HCT116 (cell line): ENCODE data around the gene SLC7A5.

Experiments used
- CEBPB ChIP-seq: IDR thresholded peaks from 2 replicates; pipeline ENCODE4 v1.6.1; 2012; ENCODE audit warnings: low read depth
- EZH2phosphoT487 ChIP-seq: fragments of 200-600 bp; IDR thresholded peaks from 2 replicates; pipeline ENCODE4 v1.6.1; 2018; ENCODE audit warnings: antibody characterized with exemption, borderline replicate concordance
- POLR2AphosphoS5 ChIP-seq: IDR thresholded peaks from 2 replicates; pipeline ENCODE4 v1.6.1; 2011; ENCODE audit warnings: mild to moderate bottlenecking, low read depth, low read length, moderate library complexity
- ZBTB33 ChIP-seq: IDR thresholded peaks from 2 replicates; pipeline ENCODE4 v1.6.1; 2011; ENCODE audit warnings: mild to moderate bottlenecking, low read length, moderate library complexity; ENCODE audit not compliant: insufficient replicate concordance; ENCODE audit errors: extremely low read depth
- TF ChIP-seq, protein P1 (sequence below), 3 experiments: fragments of 200-600 bp in 1 of 3; sonication (generic) in 1 of 3; IDR thresholded peaks in 2 of 3; conservative IDR thresholded peaks in 1 of 3; 2 replicates each; pipeline ENCODE4 v1.5.1; 2012 to 2017; ENCODE audit warnings: low read depth in 2 of 3, low read length in 2 of 3, antibody characterized with exemption in 1 of 3, borderline replicate concordance in 1 of 3, control low read depth in 1 of 3, mild to moderate bottlenecking in 1 of 3, mixed read lengths in 1 of 3, mixed run types in 1 of 3, moderate library complexity in 1 of 3; ENCODE audit not compliant: insufficient read depth in 1 of 3

DNA sequence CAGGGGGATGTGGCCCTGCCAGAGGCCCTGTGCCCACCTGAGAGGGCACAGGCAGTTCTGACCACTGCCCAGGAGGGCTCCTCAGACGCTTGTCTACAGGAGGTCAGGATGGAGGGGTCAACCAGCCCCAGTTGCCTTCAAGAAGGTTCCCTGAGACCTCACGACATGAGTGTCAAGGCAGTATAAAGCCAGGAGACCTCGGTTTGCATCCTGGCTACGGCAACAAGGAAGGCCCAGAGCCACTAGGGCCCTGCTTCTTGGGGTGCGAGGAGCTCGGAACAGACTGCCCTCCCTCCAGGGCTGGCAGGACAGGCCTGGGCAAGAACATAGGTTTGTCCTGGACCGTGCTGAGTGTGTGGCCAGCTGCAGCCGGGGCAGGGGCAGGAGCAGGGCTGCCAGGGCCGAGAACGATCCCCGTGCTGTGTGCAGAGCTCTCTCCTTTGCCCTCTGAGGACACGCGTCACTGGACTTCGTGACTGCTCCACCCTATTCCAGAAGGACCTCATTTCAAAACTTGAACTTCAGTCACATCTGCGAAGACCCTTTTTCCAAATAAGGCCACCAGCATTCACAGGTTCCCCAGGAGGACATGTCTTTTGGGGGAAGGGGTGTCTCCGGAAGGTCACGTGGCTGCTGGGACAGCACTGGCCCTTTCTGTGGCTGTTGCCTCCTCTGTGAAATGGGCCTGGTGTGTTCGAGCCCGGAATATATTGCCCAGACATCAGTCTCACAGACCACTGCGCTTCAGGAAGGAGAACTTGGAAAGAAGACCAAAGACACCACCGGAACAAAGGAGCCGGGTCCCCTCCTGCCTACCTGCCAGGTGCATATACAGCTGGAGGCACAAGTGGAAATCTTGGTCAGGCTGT is 27.7 kb downstream of the SLC7A5 start:
- TF ChIP-seq POLR2AphosphoS5 = no peak; the same call in 1 of the 2 replicates
- TF ChIP-seq, protein P1, sequence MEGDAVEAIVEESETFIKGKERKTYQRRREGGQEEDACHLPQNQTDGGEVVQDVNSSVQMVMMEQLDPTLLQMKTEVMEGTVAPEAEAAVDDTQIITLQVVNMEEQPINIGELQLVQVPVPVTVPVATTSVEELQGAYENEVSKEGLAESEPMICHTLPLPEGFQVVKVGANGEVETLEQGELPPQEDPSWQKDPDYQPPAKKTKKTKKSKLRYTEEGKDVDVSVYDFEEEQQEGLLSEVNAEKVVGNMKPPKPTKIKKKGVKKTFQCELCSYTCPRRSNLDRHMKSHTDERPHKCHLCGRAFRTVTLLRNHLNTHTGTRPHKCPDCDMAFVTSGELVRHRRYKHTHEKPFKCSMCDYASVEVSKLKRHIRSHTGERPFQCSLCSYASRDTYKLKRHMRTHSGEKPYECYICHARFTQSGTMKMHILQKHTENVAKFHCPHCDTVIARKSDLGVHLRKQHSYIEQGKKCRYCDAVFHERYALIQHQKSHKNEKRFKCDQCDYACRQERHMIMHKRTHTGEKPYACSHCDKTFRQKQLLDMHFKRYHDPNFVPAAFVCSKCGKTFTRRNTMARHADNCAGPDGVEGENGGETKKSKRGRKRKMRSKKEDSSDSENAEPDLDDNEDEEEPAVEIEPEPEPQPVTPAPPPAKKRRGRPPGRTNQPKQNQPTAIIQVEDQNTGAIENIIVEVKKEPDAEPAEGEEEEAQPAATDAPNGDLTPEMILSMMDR (IDR thresholded peaks at IDR 0.05 in 2 of 3, conservative IDR thresholded peaks at IDR 0.05 in 1 of 3; ENCODE audit: borderline replicate concordance in 1 of 3, insufficient read depth in 1 of 3, low read depth in 2 of 3, low read length in 2 of 3) = no peak
- no peak for TF ChIP-seq EZH2phosphoT487
- TF ChIP-seq CEBPB = no peak
- TF ChIP-seq ZBTB33 = no peak
